ENCODE measurements around the gene CD6.

The CD6 gene

GRCh38 chr11:61019832-61020405 lies 48.4 kb downstream of the CD6 start:
- TF ChIP-seq, protein P1, sequence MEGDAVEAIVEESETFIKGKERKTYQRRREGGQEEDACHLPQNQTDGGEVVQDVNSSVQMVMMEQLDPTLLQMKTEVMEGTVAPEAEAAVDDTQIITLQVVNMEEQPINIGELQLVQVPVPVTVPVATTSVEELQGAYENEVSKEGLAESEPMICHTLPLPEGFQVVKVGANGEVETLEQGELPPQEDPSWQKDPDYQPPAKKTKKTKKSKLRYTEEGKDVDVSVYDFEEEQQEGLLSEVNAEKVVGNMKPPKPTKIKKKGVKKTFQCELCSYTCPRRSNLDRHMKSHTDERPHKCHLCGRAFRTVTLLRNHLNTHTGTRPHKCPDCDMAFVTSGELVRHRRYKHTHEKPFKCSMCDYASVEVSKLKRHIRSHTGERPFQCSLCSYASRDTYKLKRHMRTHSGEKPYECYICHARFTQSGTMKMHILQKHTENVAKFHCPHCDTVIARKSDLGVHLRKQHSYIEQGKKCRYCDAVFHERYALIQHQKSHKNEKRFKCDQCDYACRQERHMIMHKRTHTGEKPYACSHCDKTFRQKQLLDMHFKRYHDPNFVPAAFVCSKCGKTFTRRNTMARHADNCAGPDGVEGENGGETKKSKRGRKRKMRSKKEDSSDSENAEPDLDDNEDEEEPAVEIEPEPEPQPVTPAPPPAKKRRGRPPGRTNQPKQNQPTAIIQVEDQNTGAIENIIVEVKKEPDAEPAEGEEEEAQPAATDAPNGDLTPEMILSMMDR (IDR thresholded peaks at IDR 0.05; ENCODE audit: low read depth, low read length), result no peak
- no peak overlapping the region for H3K4me3 ChIP-seq (replicated peaks in 1 of 2; ENCODE audit: low read depth in 2 of 2, low read length in 2 of 2)
- no peak for DNase-seq (ENCODE audit: low read depth in 2 of 2)

DNA sequence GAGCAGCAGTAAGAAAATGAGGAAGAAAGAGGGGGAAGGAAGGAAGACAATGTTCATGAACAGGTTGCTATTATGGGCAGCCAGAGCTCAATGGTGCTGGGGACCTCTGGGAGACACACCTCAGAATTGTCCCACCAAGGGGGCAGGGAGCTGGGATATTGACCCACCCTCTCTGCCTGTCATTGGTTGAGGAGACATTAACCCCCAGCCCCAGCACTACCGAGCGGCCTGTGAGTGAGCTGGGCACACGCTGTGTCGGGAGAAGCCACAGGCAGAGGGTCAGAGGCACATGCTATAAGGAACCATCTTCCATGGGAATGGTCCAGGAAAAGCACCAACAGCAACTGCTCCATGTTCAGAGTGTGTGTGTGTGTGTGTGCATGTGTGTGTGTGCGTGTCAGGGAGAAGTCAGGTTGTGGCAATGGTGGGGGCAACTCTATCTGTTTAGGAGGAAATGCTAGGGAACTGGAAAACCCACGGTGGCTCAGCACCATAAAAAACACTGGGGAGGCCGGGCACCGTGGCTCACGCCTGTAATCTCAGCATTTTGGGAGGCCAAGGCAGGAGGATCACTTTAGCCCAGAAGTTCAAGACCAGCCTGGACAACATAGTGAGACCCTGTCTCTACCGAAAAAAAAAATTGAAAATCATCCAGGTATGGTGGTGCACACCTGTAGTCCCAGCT lies 49.2 kb downstream of the CD6 start:
- no peak overlapping the region for H3K4me3 ChIP-seq (replicated peaks in 1 of 2; ENCODE audit: low read depth in 2 of 2, low read length in 2 of 2)
- TF ChIP-seq, protein P1 (IDR thresholded peaks at IDR 0.05; ENCODE audit: low read depth, low read length), result no peak
- DNase-seq (ENCODE audit: low read depth in 2 of 2), result no peak

GRCh38 chr11:61021661-61022212 lies 50.3 kb downstream of the CD6 start:
- DNase-seq (ENCODE audit: low read depth in 2 of 2), result no peak
- H3K4me3 ChIP-seq (replicated peaks in 1 of 2; ENCODE audit: low read depth in 2 of 2, low read length in 2 of 2), result no peak overlapping the region

DNA sequence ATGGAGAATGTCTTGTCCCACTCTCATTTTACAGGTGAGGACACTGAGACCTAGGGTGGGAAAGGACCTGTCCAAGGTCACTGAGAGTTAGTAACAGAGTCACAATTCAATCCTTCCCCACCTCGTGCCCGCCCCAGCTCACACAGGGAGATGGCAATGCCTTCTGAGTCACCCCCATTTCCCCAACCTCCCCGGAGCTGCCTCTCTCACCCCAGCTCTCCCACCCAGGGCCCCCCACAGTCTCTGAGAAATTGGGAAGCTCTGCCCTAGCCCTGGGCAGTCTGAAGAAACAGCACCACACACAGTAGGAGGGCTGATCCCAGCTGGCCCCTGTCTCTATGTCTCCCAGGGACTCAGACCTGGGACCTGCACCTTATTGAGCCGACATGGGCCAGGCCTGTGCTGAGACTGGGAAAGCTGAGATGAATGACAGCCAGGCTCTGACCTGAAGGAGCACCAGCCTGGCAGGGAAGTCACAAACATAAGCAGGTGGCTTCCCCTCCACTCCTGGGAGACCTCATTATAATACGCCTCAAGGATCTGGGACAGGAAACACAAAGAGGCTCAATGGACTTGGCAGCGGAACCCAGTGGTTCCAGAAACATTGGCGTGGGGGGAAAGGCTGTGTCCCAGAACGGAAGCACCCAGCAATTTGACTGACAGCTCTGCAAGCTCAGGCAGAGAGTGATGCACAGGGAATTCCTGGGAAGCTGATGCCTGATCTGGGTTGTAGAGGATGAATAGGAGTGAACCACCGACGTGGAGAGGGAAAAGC lies 51.0 kb downstream of the CD6 start:
- DNase-seq (ENCODE audit: low read depth in 2 of 2), result no peak
- H3K4me3 ChIP-seq (replicated peaks in 1 of 2; ENCODE audit: low read depth in 2 of 2, low read length in 2 of 2), result no peak overlapping the region

More at GRCh38 chr11:61021661-61022212, 50.3 kb downstream of the CD6 start:
- TF ChIP-seq, protein P1 (IDR thresholded peaks at IDR 0.05; ENCODE audit: low read depth, low read length), result no peak

GRCh38 chr11:61023086-61023965 lies 51.8 kb downstream of the CD6 start:
- no peak overlapping the region for H3K4me3 ChIP-seq (replicated peaks in 1 of 2; ENCODE audit: low read depth in 2 of 2, low read length in 2 of 2)
- DNase-seq (ENCODE audit: low read depth in 2 of 2), result no peak
- TF ChIP-seq, protein P1 (IDR thresholded peaks at IDR 0.05; ENCODE audit: low read depth, low read length), result no peak

More for the DNA sequence above, 51.0 kb downstream of the CD6 start:
- TF ChIP-seq, protein P1 (IDR thresholded peaks at IDR 0.05; ENCODE audit: low read depth, low read length), result no peak

- TF ChIP-seq, protein P1 (IDR thresholded peaks at IDR 0.05; ENCODE audit: low read depth, low read length), result no peak
- no peak for DNase-seq (ENCODE audit: low read depth in 2 of 2)
- no peak overlapping the region for H3K4me3 ChIP-seq (replicated peaks in 1 of 2; ENCODE audit: low read depth in 2 of 2, low read length in 2 of 2)
These were observed 52.5 kb downstream of the CD6 start for GRCh38 chr11:61023966-61024295.
